Articular chondrocyte of knee joint (primary cell): ENCODE data around the gene PCDH17. TPM values are rescaled to one million over a fixed set of nuclear protein-coding genes. Genes with fewer than 3 reads are reported as not detected.

Experiments
- total RNA-seq: library from RNA; depleted of rRNA; stranded (reverse); fragments of >200 nt; gene quantifications from 2 replicates; pipeline ENCODE4 v1.2.3, GENCODE V29; 2012

PCDH17 gene, protein sequence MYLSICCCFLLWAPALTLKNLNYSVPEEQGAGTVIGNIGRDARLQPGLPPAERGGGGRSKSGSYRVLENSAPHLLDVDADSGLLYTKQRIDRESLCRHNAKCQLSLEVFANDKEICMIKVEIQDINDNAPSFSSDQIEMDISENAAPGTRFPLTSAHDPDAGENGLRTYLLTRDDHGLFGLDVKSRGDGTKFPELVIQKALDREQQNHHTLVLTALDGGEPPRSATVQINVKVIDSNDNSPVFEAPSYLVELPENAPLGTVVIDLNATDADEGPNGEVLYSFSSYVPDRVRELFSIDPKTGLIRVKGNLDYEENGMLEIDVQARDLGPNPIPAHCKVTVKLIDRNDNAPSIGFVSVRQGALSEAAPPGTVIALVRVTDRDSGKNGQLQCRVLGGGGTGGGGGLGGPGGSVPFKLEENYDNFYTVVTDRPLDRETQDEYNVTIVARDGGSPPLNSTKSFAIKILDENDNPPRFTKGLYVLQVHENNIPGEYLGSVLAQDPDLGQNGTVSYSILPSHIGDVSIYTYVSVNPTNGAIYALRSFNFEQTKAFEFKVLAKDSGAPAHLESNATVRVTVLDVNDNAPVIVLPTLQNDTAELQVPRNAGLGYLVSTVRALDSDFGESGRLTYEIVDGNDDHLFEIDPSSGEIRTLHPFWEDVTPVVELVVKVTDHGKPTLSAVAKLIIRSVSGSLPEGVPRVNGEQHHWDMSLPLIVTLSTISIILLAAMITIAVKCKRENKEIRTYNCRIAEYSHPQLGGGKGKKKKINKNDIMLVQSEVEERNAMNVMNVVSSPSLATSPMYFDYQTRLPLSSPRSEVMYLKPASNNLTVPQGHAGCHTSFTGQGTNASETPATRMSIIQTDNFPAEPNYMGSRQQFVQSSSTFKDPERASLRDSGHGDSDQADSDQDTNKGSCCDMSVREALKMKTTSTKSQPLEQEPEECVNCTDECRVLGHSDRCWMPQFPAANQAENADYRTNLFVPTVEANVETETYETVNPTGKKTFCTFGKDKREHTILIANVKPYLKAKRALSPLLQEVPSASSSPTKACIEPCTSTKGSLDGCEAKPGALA (N-terminal part only)
- 0.22 TPM in 1 of 2 replicates, not detected in the other for total RNA-seq

DNA sequence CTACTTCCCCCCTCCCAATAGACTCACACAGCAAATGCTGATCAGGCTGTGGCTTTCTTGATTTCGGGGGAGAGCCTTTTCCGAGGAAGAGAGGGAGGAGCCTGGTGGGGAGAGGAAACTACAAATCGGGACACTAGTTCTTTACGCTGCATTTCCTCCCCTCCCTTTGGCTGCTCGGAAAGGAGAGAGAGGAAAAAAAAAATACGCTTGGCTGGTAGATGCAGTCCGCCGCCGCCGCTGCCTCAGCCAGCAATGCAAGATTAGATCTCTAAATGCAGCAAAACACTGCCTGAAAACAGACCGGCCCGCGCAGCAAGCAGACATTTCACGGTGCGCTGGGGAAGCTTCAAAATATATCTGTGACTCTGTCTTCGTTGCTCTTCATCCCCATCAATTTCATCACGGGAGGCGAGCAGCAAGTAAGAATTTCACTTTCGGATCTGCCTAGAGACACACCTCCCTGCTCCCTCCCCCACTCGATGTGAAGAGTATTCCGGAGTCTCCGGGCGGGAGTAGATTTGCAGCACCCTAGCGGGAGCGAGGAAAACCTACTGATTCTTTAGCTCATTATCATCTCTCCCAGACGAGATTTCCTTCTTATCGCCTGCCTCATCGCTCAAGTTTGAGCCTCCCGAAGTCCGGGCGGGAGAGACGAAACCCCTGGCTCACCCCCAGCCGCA, at the start of gene PCDH17:
TSS of gene PCDH17 (plus strand) at position 149 of the 680 bp plus-strand sequence. CDS start 803 bp downstream, outside the sequence.

